Stimulated activated CD8-positive, alpha-beta memory T cell treated with anti-CD3 and anti-CD28 coated beads, Interleukin-12 subunit alpha, Interleukin-12 subunit beta, amount 100 ng/mL, for 4 hours (primary cell): ENCODE results near the gene PEG3.

Source experiments
- DNase-seq: peaks from one replicate; pipeline ENCODE4 v3.0.0-alpha.2; 2020; ENCODE audit warnings: low read depth

Gene PEG3

DNA sequence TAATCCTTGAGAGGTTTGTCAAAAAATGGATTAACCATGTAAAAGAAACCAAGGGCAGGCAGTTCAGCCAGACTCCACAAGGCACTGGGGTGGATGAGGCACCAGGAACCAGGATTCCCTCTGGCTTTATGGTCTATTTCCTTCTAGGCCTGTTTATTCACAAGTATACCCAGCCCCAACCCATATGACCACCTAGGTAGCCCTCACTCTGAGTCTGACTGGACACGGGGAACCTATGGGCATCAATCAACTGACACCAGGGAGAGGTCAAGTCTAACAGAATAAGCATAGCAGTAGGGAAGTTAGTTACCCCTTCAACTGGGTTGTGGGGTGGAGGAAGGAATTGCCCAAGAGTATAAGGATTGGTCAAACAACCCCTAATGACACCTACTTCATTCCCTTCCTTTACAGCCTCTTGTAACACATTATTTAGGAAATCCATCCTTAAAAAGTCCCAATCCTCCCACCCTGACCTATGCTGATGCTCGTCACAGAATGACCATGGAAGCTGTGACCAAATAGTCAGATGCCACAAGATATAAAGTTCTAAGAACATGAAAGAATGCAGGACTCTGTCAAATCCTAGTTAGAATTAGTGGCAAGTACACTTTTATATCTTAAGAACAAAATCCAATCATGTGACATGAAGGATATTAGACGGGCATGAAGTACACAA is 31.7 kb downstream of the PEG3 start:
- no peak for DNase-seq

DNA sequence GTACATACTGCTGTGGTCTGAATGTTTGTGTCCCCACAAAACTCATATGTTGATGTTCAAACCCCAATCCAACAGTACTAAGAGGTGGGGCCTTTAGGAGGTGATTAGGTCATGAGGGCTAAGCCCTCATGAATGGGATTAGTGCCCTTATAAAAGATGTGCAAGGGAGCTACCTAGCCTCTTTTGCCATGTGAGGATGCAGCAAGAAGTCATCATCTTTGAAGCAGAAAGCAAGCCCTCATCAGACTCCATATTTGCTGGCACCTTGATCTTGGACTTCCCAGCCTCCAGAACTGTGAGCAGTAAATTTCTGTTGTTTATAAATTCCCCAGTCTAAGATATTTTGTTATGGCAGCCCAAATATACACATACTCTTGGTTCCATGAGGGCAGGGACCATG is 33.9 kb downstream of the PEG3 start:
- DNase-seq: no peak
